Measurements from ENCODE around the gene BRS3.

The BRS3 gene

DNA sequence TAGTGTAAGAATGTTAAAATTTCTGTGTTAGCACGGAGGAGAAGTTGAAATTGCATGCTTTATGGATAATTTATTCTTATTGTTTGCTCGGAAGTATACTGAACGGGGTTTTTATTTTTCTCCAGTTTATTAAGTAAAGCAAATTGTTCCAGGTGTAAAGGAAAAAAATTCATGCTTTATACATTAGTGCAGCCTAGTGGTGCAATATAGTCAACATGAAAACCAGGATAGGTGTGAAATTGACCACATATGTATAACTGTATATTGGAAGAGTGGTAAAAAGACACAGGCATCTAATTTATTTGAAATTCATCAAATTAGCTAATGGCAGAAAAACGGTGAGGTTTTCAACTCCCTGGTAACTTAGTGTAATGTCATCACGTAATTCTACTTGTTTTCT is 959 bp downstream of the BRS3 start:
- no peak overlapping the region for H3K9ac ChIP-seq (ENCODE audit: low read depth in 1 of 2, low read length in 2 of 2)
- H3K27ac ChIP-seq (ENCODE audit: low read depth, low read length), result no peak overlapping the region
- no peak overlapping the region for H3K4me3 ChIP-seq (ENCODE audit: low read depth in 1 of 2, low read length in 2 of 2)
- H3K9me3 ChIP-seq (ENCODE audit: control insufficient read depth in 1 of 2, low read length in 2 of 2), result no peaks in the 10 kb centered on the region
- H3K4me1 ChIP-seq (ENCODE audit: control insufficient read depth in 1 of 2, insufficient read depth in 2 of 2, low read length in 2 of 2), result no peaks in the 10 kb centered on the region
- peaks cover 0 to 10% of the 10 kb centered on the region in 2 donors for H3K27me3 ChIP-seq (ENCODE audit: control insufficient read depth in 1 of 2, insufficient read depth in 2 of 2, low read length in 2 of 2)
- H3K36me3 ChIP-seq (ENCODE audit: control insufficient read depth in 1 of 2, insufficient read depth in 2 of 2, low read length in 2 of 2), result no peaks in the 10 kb centered on the region

DNA sequence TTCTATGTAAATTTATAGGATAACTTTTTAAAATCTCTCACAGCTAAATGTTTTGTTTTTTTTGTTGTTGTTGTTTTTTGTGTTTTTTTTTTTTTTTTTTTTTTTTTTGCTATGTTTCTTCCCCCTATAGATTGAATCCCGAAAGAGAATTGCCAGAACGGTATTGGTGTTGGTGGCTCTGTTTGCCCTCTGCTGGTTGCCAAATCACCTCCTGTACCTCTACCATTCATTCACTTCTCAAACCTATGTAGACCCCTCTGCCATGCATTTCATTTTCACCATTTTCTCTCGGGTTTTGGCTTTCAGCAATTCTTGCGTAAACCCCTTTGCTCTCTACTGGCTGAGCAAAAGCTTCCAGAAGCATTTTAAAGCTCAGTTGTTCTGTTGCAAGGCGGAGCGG is 4.1 kb downstream of the BRS3 start:
- H3K9ac ChIP-seq (ENCODE audit: low read depth in 1 of 2, low read length in 2 of 2), result no peak overlapping the region
- H3K36me3 ChIP-seq (ENCODE audit: control insufficient read depth in 1 of 2, insufficient read depth in 2 of 2, low read length in 2 of 2), result no peaks in the 10 kb centered on the region
- H3K4me3 ChIP-seq (ENCODE audit: low read depth in 1 of 2, low read length in 2 of 2), result no peak overlapping the region
- H3K27ac ChIP-seq (ENCODE audit: low read depth, low read length), result no peak overlapping the region
- H3K27me3 ChIP-seq (ENCODE audit: control insufficient read depth in 1 of 2, insufficient read depth in 2 of 2, low read length in 2 of 2), result peaks cover 0 to 10% of the 10 kb centered on the region in 2 donors
- no peaks in the 10 kb centered on the region for H3K4me1 ChIP-seq (ENCODE audit: control insufficient read depth in 1 of 2, insufficient read depth in 2 of 2, low read length in 2 of 2)
- no peaks in the 10 kb centered on the region for H3K9me3 ChIP-seq (ENCODE audit: control insufficient read depth in 1 of 2, low read length in 2 of 2)

DNA sequence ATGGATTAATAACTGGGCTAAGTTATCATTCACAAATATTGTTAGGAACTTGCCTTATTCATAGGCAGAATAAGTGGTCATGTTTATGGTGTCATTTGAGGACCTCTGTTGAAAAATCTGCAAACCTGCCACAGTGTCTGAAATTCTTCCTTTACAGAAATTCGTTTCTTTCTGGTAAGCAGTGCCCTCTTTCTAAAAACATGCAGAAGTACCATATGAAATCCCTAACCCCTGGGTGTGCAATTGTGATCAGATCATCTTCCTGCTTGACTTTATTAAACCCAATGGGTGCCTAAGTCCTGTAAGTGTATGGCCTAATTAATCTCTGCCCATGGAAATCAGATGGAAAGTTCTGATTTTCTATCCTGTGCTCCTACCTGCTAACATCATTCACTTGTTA is 5.3 kb downstream of the BRS3 start:
- Histone ChIP-seq H3K36me3 (ENCODE audit: control insufficient read depth in 1 of 2, insufficient read depth in 2 of 2, low read length in 2 of 2) (no peaks in the 10 kb centered on the region), H3K9ac (ENCODE audit: low read depth in 1 of 2, low read length in 2 of 2) (no peak overlapping the region), H3K4me3 (ENCODE audit: low read depth in 1 of 2, low read length in 2 of 2) (no peak overlapping the region)

DNA sequence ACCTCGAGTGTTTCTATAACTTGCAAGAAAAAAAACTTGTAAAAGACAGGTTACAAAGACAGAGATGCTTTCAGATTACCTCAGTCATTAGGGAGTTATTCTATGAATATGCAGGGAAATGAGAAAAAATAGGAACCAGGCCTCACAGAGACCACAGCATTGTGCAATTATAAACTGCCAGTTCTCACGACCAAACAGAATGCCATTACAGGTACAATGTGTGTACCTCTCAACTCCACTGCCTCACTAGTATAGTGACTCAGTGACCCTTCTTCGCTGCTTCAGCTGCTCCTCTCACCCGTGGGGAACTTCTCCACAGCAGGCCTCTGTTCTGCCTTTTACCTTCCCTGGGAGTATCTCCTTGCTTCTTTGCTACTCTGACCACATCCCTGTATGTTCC is 7.3 kb downstream of the BRS3 start:
- Histone ChIP-seq H3K27ac (ENCODE audit: low read depth, low read length) (no peak overlapping the region), H3K4me3 (ENCODE audit: low read depth in 1 of 2, low read length in 2 of 2) (no peak overlapping the region), H3K9me3 (ENCODE audit: control insufficient read depth in 1 of 2, low read length in 2 of 2) (no peaks in the 10 kb centered on the region), H3K36me3 (ENCODE audit: control insufficient read depth in 1 of 2, insufficient read depth in 2 of 2, low read length in 2 of 2) (no peaks in the 10 kb centered on the region), H3K9ac (ENCODE audit: low read depth in 1 of 2, low read length in 2 of 2) (no peak overlapping the region), H3K4me1 (ENCODE audit: control insufficient read depth in 1 of 2, insufficient read depth in 2 of 2, low read length in 2 of 2) (peaks cover 8 to 9% of the 10 kb centered on the region in 2 donors), H3K27me3 (ENCODE audit: control insufficient read depth in 1 of 2, insufficient read depth in 2 of 2, low read length in 2 of 2) (peaks cover 0 to 3% of the 10 kb centered on the region in 2 donors)

More for the DNA sequence above, 5.3 kb downstream of the BRS3 start:
- peaks cover 0 to under 1% of the 10 kb centered on the region in 2 donors for H3K4me1 ChIP-seq (ENCODE audit: control insufficient read depth in 1 of 2, insufficient read depth in 2 of 2, low read length in 2 of 2)
- H3K9me3 ChIP-seq (ENCODE audit: control insufficient read depth in 1 of 2, low read length in 2 of 2), result no peaks in the 10 kb centered on the region
- H3K27me3 ChIP-seq (ENCODE audit: control insufficient read depth in 1 of 2, insufficient read depth in 2 of 2, low read length in 2 of 2), result peaks cover 0 to 10% of the 10 kb centered on the region in 2 donors
- H3K27ac ChIP-seq (ENCODE audit: low read depth, low read length), result no peak overlapping the region

DNA sequence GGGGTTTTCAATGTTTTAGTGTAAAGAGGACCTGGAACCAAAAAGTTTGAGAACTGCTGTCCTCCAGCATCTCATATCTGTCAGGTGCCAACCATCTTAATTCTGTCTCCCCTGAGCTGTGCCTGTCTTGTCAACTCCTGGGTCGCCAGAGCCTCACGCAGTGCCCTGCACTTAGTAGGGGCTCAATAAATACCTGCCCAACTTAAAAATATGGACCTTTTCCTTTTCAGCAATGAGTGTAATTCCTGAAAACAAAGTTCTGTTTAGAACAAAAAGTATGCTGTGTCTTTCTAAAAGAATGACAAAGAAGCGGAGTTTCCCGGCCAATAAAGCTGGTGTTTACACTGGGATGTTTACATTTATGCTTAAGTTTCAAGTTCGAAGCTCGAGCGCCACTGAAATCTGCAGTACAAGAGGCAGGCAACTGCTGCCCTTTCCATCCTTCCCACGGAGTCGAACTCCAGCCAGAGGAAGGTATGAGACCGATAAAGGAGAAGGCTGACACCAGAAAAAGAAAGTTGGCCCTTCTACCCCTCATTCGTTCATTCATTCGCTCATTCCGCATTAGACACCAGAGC is 8.5 kb downstream of the BRS3 start:
- Histone ChIP-seq H3K4me1 (ENCODE audit: control insufficient read depth in 1 of 2, insufficient read depth in 2 of 2, low read length in 2 of 2) (peaks cover 8 to 9% of the 10 kb centered on the region in 2 donors), H3K9ac (ENCODE audit: low read depth in 1 of 2, low read length in 2 of 2) (peak overlapping the region; percentile 73), H3K4me3 (ENCODE audit: low read depth in 1 of 2, low read length in 2 of 2) (peak overlapping the region; percentile 74 to 88), H3K27me3 (ENCODE audit: control insufficient read depth in 1 of 2, insufficient read depth in 2 of 2, low read length in 2 of 2) (no peaks in the 10 kb centered on the region), H3K9me3 (ENCODE audit: control insufficient read depth in 1 of 2, low read length in 2 of 2) (no peaks in the 10 kb centered on the region), H3K27ac (ENCODE audit: low read depth, low read length) (peak overlapping the region; percentile 88), H3K36me3 (ENCODE audit: control insufficient read depth in 1 of 2, insufficient read depth in 2 of 2, low read length in 2 of 2) (peaks cover 0 to 3% of the 10 kb centered on the region in 2 donors)

DNA sequence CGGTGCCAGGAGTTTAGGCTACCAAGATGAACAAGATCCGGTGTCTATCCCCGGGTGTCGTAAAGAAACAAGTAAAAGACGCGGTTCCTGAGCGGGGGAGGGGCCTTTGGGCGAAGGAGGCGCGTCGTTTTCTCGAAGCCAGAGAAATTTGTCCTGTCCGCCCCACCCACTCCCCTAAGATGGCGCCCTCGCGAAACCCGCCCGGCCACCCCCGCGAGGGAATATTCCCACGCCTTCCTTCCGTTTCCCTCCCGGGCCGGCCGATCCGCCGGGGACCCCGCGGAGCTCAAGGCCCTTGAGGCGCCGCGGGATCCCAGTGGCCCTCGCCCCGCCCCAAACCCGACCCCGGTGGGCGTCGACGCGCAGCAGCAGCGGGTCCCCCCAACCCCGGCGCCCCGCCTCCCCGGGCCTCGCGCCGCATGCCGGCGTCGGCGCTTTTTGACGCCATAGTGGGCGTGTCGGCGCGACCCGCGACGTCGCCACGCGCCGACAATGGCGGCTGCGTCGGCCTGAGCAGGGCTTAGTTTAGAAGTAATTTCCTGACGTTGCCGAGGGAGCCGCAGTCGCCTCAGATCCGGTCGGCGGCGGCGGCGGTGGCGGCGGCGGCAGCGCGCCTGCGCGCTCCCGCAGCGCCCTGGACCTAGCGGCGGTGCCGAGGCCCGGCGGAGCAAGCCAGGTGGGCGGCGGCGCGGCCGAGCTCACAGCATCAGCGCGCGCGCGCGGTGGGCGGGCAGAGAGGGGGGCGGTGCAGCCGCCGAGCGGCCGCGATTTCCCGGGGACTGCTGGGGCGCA is 9.2 kb downstream of the BRS3 start:
- peaks cover 8 to 9% of the 10 kb centered on the region in 2 donors for H3K4me1 ChIP-seq (ENCODE audit: control insufficient read depth in 1 of 2, insufficient read depth in 2 of 2, low read length in 2 of 2)
- peak overlapping the region; percentile 88 to 90 for H3K4me3 ChIP-seq (ENCODE audit: low read depth in 1 of 2, low read length in 2 of 2)
- H3K36me3 ChIP-seq (ENCODE audit: control insufficient read depth in 1 of 2, insufficient read depth in 2 of 2, low read length in 2 of 2), result peaks cover 0 to 6% of the 10 kb centered on the region in 2 donors
- no peaks in the 10 kb centered on the region for H3K9me3 ChIP-seq (ENCODE audit: control insufficient read depth in 1 of 2, low read length in 2 of 2)
- H3K27me3 ChIP-seq (ENCODE audit: control insufficient read depth in 1 of 2, insufficient read depth in 2 of 2, low read length in 2 of 2), result no peaks in the 10 kb centered on the region
- peak overlapping the region; percentile 88 for H3K27ac ChIP-seq (ENCODE audit: low read depth, low read length)
- peak overlapping the region; percentile 73 for H3K9ac ChIP-seq (ENCODE audit: low read depth in 1 of 2, low read length in 2 of 2)

DNA sequence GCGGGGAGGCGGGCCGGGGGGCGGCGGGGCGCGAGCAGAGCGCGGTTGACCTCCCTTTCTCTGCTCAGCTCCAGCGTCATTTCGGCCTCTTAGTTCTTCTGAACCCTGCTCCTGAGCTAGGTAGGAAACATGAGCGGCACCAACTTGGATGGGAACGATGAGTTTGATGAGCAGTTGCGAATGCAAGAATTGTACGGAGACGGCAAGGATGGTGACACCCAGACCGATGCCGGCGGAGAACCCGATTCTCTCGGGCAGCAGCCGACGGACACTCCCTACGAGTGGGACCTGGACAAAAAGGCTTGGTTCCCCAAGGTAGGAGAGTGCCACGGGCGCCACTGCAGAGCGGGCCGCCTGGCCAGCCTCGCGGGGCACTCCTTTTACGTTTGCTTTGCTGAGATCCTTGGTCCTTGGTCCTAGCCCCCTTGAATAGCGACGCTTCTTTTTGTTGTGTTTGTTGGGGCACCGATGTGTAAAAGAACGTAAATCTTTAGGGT is 9.9 kb downstream of the BRS3 start, which contains the start of gene HTATSF1:
Gene HTATSF1 (plus strand): TSS at position 37 of the 497 bp plus-strand sequence. CDS start 93 bp downstream, at position 130.
- H3K9ac ChIP-seq (ENCODE audit: low read depth in 1 of 2, low read length in 2 of 2), result peak within 1 kb of the TSS; percentile 73 to 80
- H3K27ac ChIP-seq (ENCODE audit: low read depth, low read length), result peak within 1 kb of the TSS; percentile 88
- H3K27me3 ChIP-seq (ENCODE audit: control insufficient read depth in 1 of 2, insufficient read depth in 2 of 2, low read length in 2 of 2), result no peaks in the 10 kb centered on the region
- peaks cover 0 to 6% of the 10 kb centered on the region in 2 donors for H3K36me3 ChIP-seq (ENCODE audit: control insufficient read depth in 1 of 2, insufficient read depth in 2 of 2, low read length in 2 of 2)
- no peaks in the 10 kb centered on the region for H3K9me3 ChIP-seq (ENCODE audit: control insufficient read depth in 1 of 2, low read length in 2 of 2)
- peaks cover 8 to 9% of the 10 kb centered on the region in 2 donors for H3K4me1 ChIP-seq (ENCODE audit: control insufficient read depth in 1 of 2, insufficient read depth in 2 of 2, low read length in 2 of 2)
- peak within 1 kb of the TSS; percentile 88 to 90 for H3K4me3 ChIP-seq (ENCODE audit: low read depth in 1 of 2, low read length in 2 of 2)

DNA sequence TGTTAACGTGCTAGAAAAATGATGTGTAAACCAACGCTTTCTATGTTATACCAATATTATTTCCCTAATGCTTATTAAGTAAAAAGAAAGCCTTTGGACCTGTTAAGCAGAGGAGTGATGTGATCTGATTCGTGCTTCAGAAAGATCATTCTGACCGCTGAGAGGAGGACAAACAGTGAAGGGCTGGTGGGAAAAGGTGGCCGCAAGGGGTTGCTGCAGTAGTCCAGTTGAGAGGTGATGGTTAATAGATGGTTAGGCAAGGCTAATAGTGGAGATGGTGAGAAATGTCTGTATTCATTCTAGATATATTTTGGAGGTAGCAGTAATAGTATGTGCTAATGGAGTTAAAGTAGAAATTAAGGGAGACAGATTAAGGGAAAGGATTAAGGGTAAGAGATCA is 31.3 kb downstream of the BRS3 start:
- no peaks in the 10 kb centered on the region for H3K36me3 ChIP-seq (ENCODE audit: control insufficient read depth in 1 of 2, insufficient read depth in 2 of 2, low read length in 2 of 2)
- no peaks in the 10 kb centered on the region for H3K27me3 ChIP-seq (ENCODE audit: control insufficient read depth in 1 of 2, insufficient read depth in 2 of 2, low read length in 2 of 2)
- H3K27ac ChIP-seq (ENCODE audit: low read depth, low read length), result no peak overlapping the region
- H3K9ac ChIP-seq (ENCODE audit: low read depth in 1 of 2, low read length in 2 of 2), result no peak overlapping the region
- no peak overlapping the region for H3K4me3 ChIP-seq (ENCODE audit: low read depth in 1 of 2, low read length in 2 of 2)
- H3K9me3 ChIP-seq (ENCODE audit: control insufficient read depth in 1 of 2, low read length in 2 of 2), result no peaks in the 10 kb centered on the region
- no peaks in the 10 kb centered on the region for H3K4me1 ChIP-seq (ENCODE audit: control insufficient read depth in 1 of 2, insufficient read depth in 2 of 2, low read length in 2 of 2)

DNA sequence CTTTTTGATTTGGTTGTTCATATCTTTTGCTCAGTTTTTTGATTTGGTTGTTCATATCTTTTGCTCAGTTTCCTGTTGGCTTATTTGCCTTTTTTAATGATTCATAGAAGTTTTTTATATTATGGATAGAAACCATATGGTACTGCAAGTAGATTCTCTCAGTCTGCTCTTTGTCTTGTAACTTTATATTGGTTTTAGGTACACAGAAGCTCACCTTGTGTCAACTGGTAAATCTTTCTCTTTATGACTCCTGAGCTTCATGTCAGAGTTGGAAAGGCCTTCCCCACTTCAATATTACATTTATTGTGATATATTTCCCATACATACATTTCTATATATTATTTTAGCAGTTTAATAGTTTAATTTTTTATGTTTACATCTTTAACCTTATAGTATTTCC is 36.0 kb downstream of the BRS3 start:
- Histone ChIP-seq H3K36me3 (ENCODE audit: control insufficient read depth in 1 of 2, insufficient read depth in 2 of 2, low read length in 2 of 2) (no peaks in the 10 kb centered on the region), H3K9me3 (ENCODE audit: control insufficient read depth in 1 of 2, low read length in 2 of 2) (no peaks in the 10 kb centered on the region), H3K27ac (ENCODE audit: low read depth, low read length) (no peak overlapping the region), H3K4me1 (ENCODE audit: control insufficient read depth in 1 of 2, insufficient read depth in 2 of 2, low read length in 2 of 2) (peaks cover 0 to 9% of the 10 kb centered on the region in 2 donors), H3K9ac (ENCODE audit: low read depth in 1 of 2, low read length in 2 of 2) (no peak overlapping the region), H3K27me3 (ENCODE audit: control insufficient read depth in 1 of 2, insufficient read depth in 2 of 2, low read length in 2 of 2) (no peaks in the 10 kb centered on the region), H3K4me3 (ENCODE audit: low read depth in 1 of 2, low read length in 2 of 2) (no peak overlapping the region)

All from duodenal mucosa (tissue), 2 donors.